COLO668 (cell line): Measurements from ENCODE around the gene RASAL1.
A peak's percentile ranks its signal among the peaks of the same experiment; 100 is the strongest.

ENCODE experiments used
- DNase-seq: peaks from one replicate; lab custom pipeline; 2025; ENCODE audit not compliant: unreplicated experiment; lab: John Stamatoyannopoulos, UW

Gene RASAL1

DNA sequence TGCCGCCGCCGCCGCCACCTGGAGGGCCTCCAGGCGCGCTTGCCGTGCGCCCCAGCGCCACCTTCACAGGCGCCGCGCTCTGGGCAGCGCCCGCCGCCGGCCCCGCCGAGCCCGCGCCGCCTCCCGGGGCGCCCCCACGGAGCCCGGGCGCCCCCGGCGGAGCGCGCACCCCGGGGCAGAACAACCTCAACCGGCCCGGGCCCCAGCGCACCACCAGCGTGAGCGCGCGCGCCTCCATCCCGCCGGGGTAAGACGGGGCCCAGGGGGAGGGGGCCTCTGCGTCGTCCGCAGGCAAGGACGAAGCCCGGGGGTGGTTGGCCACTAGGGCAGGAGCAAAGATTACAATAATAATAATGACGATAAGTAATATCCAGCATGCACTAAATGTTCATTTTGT, 57.7 kb downstream of the RASAL1 start:
- DNase-seq = peak; percentile 45

DNA sequence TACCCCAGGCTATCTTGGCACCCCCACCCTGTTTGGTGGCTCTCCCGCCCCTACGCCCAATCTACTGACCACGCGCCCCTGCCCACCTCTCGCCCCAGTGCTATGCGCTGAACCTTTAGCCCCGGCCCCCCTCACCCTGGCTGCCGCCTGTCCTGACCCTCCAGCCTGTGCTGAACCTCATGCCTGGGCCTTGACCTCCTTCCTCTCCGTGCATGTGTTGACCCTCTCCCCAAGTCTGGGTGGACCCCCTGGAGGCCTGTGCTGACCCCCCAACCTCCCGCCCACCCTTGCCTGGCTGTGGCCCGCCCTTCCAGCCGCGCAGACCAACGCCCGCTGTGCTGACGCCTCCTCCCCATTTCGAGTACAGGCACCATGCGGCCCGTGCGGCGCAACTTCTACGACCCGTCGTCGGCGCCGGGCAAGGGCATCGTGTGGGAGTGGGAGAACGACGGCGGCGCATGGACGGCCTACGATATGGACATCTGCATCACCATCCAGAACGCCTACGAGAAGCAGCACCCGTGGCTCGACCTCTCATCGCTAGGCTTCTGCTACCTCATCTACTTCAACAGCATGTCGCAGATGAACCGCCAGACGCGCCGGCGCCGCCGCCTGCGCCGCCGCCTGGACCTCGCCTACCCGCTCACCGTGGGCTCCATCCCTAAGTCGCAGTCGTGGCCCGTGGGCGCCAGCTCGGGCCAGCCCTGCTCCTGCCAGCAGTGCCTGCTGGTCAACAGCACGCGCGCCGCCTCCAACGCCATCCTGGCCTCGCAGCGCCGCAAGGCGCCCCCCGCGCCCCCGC, 58.3 kb downstream of the RASAL1 start:
- peak; percentile 58 for DNase-seq

- DNase-seq = peak; percentile 46
Measured at GRCh38 chr12:113075137-113075683, 60.4 kb downstream of the RASAL1 start.

DNA sequence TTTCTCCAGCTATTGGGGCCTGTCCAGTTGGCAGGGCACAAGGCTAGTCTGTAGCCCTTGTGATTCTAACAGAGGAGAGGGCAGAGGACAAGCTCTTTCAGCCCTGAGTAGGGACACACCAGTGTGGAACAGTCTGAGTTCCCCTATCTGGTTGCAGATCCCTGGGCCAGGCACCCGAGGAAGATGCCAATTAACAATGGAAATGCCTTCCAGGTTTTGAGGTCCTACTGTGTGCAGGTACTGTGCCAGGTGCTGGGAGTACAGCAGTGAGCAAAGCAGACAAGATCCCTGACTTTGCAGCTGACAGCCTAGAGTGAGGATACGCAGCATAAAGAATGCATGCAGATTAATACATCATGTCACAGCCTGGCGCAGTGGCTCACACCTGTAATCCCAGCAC, 62.0 kb downstream of the RASAL1 start:
- no peak for DNase-seq

GRCh38 chr12:113072136-113072535, 63.4 kb downstream of the RASAL1 start:
- peak; percentile 38 for DNase-seq

DNA sequence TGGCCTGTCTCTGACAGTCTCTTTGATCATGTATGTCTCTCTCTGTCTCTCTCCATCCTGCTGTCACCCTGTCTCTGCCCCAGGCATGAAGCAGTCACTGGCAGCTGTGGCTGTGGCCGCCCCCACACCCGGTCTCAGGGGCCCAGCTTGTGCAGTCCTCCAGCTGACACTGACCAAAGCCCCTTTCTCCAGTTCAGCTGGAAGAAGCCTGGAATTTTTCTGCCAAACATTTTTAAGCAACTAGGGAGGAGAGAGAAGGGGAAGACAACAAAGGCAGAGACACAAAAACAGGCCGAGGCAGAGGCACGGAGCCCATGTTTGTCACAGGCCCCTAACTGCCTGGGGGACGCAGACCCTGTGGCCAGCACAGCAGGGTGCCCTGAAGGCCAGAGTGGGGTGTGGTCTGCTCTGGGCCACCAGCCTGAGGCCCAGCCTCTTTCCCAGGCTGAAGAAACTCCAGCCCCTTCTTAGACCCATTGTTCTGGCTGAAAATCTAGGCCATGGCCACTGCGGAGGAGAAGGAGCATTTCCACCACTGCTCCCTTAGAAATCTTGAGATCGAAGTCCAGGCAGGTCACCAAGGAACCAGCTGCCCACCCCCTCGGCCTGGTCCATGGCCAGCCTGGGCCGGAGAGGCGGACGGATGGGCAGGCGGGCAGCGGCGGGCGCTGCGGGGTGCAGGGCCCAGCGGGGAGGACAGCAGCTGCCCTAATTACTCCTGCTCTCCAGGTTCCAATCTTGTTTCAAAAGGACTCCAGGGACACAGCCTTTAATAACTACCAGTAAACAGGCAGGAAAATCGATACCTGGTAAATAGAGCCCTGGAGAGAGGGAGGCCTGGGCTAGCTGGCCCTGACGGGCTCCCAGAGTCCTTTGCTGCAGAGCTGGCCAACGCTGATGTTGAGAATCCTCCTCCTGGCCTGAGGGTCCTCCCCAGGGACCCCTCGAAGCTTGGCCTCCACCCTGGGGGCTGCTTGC, 64.1 kb downstream of the RASAL1 start:
- DNase-seq = peak; percentile 70

GRCh38 chr12:113070117-113070906, 65.2 kb downstream of the RASAL1 start:
- DNase-seq = no peak

DNA sequence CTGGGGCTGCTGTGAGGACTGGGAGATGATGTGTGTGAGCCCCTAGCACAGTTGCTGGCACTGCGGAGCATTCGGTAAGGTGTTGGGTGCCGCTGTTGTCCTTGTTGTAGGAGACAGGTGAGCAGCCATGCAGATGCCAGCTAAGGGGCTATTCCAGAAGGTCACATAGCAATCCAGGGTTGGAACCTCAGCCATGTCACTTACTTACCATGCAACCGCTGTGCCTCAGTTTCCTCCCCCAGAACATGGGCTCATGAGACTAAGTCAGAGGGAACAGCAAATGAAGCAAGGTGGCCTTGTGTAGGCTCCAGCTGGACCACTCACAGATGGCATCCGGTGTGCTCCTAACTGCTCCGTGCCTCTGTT, 65.8 kb downstream of the RASAL1 start:
- no peak for DNase-seq

DNA sequence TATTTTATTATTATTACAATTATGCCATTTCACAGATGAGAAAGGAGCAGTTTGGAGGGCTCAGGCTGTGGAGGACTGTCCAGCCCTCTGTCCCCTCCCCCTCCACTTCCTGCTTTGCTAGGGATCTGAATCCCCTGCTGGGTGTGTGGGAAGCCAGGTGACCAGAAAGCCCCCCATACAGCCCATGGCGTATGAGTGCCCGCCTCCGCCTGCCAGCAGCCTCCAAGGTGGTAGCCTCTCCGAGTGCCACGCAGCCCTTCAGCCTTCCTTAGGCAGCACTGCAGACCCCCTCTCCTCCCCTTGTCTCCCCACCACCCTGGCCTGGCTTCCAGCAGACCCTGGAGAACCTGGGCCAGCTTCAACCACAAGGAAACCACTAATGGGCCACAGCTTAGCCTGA, 66.4 kb downstream of the RASAL1 start:
- no peak for DNase-seq

GRCh38 chr12:113067987-113068935, 67.3 kb downstream of the RASAL1 start:
- DNase-seq = no peak

DNA sequence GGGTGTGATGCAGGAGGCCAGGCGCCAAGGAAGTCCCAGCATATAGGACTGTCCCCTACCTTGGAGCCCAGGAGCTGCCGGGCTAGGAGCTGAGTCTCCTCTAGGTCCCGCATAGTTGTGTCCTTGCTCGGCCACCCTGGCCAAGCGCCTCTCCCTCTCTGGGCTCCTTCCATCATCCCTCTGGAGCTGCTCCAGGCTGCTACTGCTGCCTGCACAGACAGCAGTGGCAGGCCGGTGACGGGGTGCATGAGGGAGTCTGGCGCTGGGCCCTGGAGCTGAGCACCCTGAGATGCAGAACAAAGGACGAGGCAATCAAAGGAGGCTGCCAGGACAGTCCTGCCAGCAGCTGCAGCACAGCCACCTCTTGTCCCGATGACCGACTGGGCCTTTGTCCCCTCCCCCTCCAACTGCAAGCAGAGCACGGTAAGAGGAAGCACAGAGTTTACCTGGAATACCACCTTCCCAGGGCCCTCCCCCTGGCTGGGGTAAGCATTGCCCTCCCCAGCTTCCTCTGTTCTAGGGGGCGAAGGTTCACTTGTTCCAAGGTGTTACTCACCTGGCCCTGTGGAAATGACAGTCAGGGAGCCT, 68.7 kb downstream of the RASAL1 start:
- peak; percentile 37 for DNase-seq

GRCh38 chr12:113065126-113066007, 70.2 kb downstream of the RASAL1 start:
- DNase-seq = peak; percentile 62

- DNase-seq = no peak
Measured at GRCh38 chr12:113064395-113065125, 71.0 kb downstream of the RASAL1 start.

GRCh38 chr12:113063396-113064350, 71.9 kb downstream of the RASAL1 start:
- no peak for DNase-seq

- DNase-seq = no peak
Measured at GRCh38 chr12:113062502-113063395, 72.8 kb downstream of the RASAL1 start.
